OCI-LY7 (cell line): ENCODE data around the gene RALGAPA2. TPM values are rescaled to one million over a fixed set of nuclear protein-coding genes. Genes with fewer than 3 reads are reported as not detected.

Source experiments
- BruUV-seq: library from RNA; stranded (reverse); fragments of 400-500 nt; replicated peaks from 2 replicates; lab custom pipeline; 2021; lab: Mats Ljungman, UMichigan
- CTCF ChIA-PET: fragments of 300-600 bp; sonication (Branson Sonifier 250); formaldehyde crosslinking; loops from one replicate; lab custom pipeline; 2022; ENCODE audit warnings: antibody characterized with exemption; ENCODE audit not compliant: unreplicated experiment; lab: Charles Lee
- POLR2A ChIA-PET: fragments of 300-600 bp; sonication (Branson Sonifier 250); formaldehyde crosslinking; loops from one replicate; lab custom pipeline; 2022; ENCODE audit warnings: antibody characterized with exemption; lab: Charles Lee
- DNase-seq: peaks from one replicate; pipeline ENCODE4 v3.0.0-alpha.2; 2015; ENCODE audit warnings: low spot score
- H2AFZ ChIP-seq: fragments of 200-600 bp; sonication (generic), shearing (Covaris generic); 2 replicates; pipeline ENCODE4 v1.6.1; 2014; ENCODE audit warnings: mild to moderate bottlenecking, antibody characterized with exemption, low read length, moderate library complexity
- H3K27ac ChIP-seq: fragments of 200-600 bp; sonication (generic); 2 replicates; pipeline ENCODE4 v1.5.1; 2014; ENCODE audit warnings: mixed run types, low read depth, mild to moderate bottlenecking, moderate library complexity, low read length, inconsistent platforms; ENCODE audit not compliant: poor library complexity, severe bottlenecking
- H3K36me3 ChIP-seq: fragments of 200-600 bp; sonication (generic); 2 replicates; pipeline ENCODE4 v1.6.1; 2014; ENCODE audit warnings: mild to moderate bottlenecking, antibody characterized with exemption, low read length, moderate library complexity, mixed read lengths; ENCODE audit not compliant: insufficient read depth
- H3K4me1 ChIP-seq: fragments of 200-600 bp; sonication (generic); 2 replicates; pipeline ENCODE4 v1.5.1; 2014; ENCODE audit warnings: mild to moderate bottlenecking, low read length; ENCODE audit not compliant: insufficient read depth, poor library complexity, severe bottlenecking
- H3K4me2 ChIP-seq: fragments of 200-600 bp; sonication (generic); 2 replicates; pipeline ENCODE4 v1.6.1; 2014; ENCODE audit warnings: mild to moderate bottlenecking, low read length
- H3K4me3 ChIP-seq: fragments of 200-600 bp; sonication (generic); 2 replicates; pipeline ENCODE4 v1.5.1; 2014; ENCODE audit warnings: mild to moderate bottlenecking, low read depth, low read length; ENCODE audit not compliant: poor library complexity, severe bottlenecking
- H3K79me2 ChIP-seq: fragments of 200-600 bp; sonication (generic); 2 replicates; pipeline ENCODE4 v1.6.1; 2016; ENCODE audit warnings: low read depth, mild to moderate bottlenecking, low read length, moderate library complexity, mixed read lengths; ENCODE audit not compliant: insufficient read depth
- H3K9me2 ChIP-seq: fragments of 200-600 bp; sonication (generic); 2 replicates; pipeline ENCODE4 v1.6.1; 2016; ENCODE audit warnings: mild to moderate bottlenecking, low read length, mixed read lengths; ENCODE audit not compliant: insufficient read depth
- H3K9me3 ChIP-seq: fragments of 200-600 bp; sonication (generic); 2 replicates; pipeline ENCODE4 v1.6.1; 2014; ENCODE audit warnings: mild to moderate bottlenecking, mixed run types, low read length, mixed read lengths
- H4K20me1 ChIP-seq: fragments of 200-600 bp; sonication (generic); 2 replicates; pipeline ENCODE4 v1.6.1; 2014; ENCODE audit warnings: mild to moderate bottlenecking, antibody characterized with exemption, low read length, moderate library complexity, mixed read lengths; ENCODE audit not compliant: insufficient read depth
- CTCF ChIP-seq: fragments of 200-600 bp; sonication (generic); conservative IDR thresholded peaks from 2 replicates; pipeline ENCODE4 v1.5.1; 2014; ENCODE audit warnings: mild to moderate bottlenecking, antibody characterized with exemption, low read length, moderate library complexity, mixed read lengths
- EZH2phosphoT487 ChIP-seq: fragments of 200-600 bp; sonication (generic); IDR thresholded peaks from 2 replicates; pipeline ENCODE4 v1.6.1; 2018; ENCODE audit warnings: low read depth, borderline replicate concordance, mild to moderate bottlenecking, mixed run types, antibody characterized with exemption, low read length, moderate library complexity, mixed read lengths
- intact Hi-C: fragments of 100-400 bp; cut with micrococcal nuclease; formaldehyde crosslinking; loops from one replicate; pipeline ENCODE4 v1.10.0; 2022; ENCODE audit not compliant: unreplicated experiment
- total RNA-seq, 2 experiments: library from RNA; depleted of rRNA in 1 of 2; stranded (reverse); fragments of >200 nt in 1 of 2; shearing (Covaris generic) in 1 of 2; gene quantifications; 2 replicates each; pipeline ENCODE4 v1.2.3, GENCODE V29; 2014 to 2022

RALGAPA2 gene
- total RNA-seq, 2 experiments from 2014 or later: 9.1 to 17.8 TPM

GRCh38 chr20:20665606-20666332 lies 46.7 kb downstream of the RALGAPA2 start:
- H3K9me3 ChIP-seq: no peaks in the 10 kb centered on the region
- no TSS peak for BruUV-seq
- intact Hi-C loops: loop anchor here (5.0 kb wide), 1 partner anchor 47 kb away; the partner anchor contains the start of gene RALGAPA2
- H3K4me3 ChIP-seq: no peak overlapping the region
- no peaks in the 10 kb centered on the region for H3K79me2 ChIP-seq
- H2AFZ ChIP-seq: no peak overlapping the region
- peaks cover 11% of the 10 kb centered on the region for H4K20me1 ChIP-seq
- ChIA-PET POLR2A (interaction anchor here (1.9 kb wide), 1 partner anchor 9 kb away, joined by 4 read pairs; no protein-coding TSS in a partner anchor), CTCF (no interaction called here)
- H3K4me2 ChIP-seq: no peak overlapping the region
- no peak overlapping the region for H3K27ac ChIP-seq
- TF ChIP-seq EZH2phosphoT487: no peak
- no peak for TF ChIP-seq CTCF
- peaks cover 16% of the 10 kb centered on the region for H3K4me1 ChIP-seq
- DNase-seq: no peak
- no peaks in the 10 kb centered on the region for H3K9me2 ChIP-seq
- H3K36me3 ChIP-seq: no peaks in the 10 kb centered on the region

- Histone ChIP-seq H3K9me3 (no peaks in the 10 kb centered on the region), H3K79me2 (no peaks in the 10 kb centered on the region), H4K20me1 (peaks cover 11% of the 10 kb centered on the region), H3K4me1 (peaks cover 16% of the 10 kb centered on the region), H3K27ac (no peak overlapping the region), H2AFZ (no peak overlapping the region), H3K4me2 (no peak overlapping the region), H3K4me3 (no peak overlapping the region), H3K36me3 (no peaks in the 10 kb centered on the region), H3K9me2 (no peaks in the 10 kb centered on the region)
- peak; percentile 41 for DNase-seq
- no TSS peak for BruUV-seq
- TF ChIP-seq EZH2phosphoT487 (no peak), CTCF (peak; percentile 78)
- POLR2A ChIA-PET: no interaction called here
- CTCF ChIA-PET: no interaction called here
- intact Hi-C loops: loop anchor here (1.0 to 5.0 kb wide), 2 partner anchors 47 to 160 kb away; partner anchors contain the start of gene RALGAPA2
Measured at GRCh38 chr20:20664795-20665589, 47.5 kb downstream of the RALGAPA2 start.
